ENCODE data around the gene TK2.

Gene TK2

GRCh38 chr16:66543541-66543940, 6.4 kb downstream of the TK2 start:
- Histone ChIP-seq H3K27ac (ENCODE audit: low read depth, low read length, severe bottlenecking) (no peak overlapping the region), H3K4me1 (ENCODE audit: control insufficient read depth, insufficient read depth, low read length, poor library complexity, severe bottlenecking) (peaks cover 4% of the 10 kb centered on the region), H3K36me3 (ENCODE audit: control insufficient read depth, insufficient read depth, low read length) (peaks cover 7% of the 10 kb centered on the region), H3K9me3 (ENCODE audit: control insufficient read depth, low read length) (no peaks in the 10 kb centered on the region), H3K4me3 (ENCODE audit: extremely low read depth, insufficient read depth, low read length, poor library complexity, severe bottlenecking) (no peak overlapping the region)
- WGBS, 2 experiments (ENCODE audit: insufficient coverage in 2 of 2): 90 to 96% methylated on average over 4 to 6 of the region's 6 CpGs

- Histone ChIP-seq H3K4me3 (ENCODE audit: extremely low read depth, insufficient read depth, low read length, poor library complexity, severe bottlenecking) (no peak overlapping the region), H3K9me3 (ENCODE audit: control insufficient read depth, low read length) (no peaks in the 10 kb centered on the region), H3K27ac (ENCODE audit: low read depth, low read length, severe bottlenecking) (no peak overlapping the region), H3K36me3 (ENCODE audit: control insufficient read depth, insufficient read depth, low read length) (peaks cover 4% of the 10 kb centered on the region), H3K4me1 (ENCODE audit: control insufficient read depth, insufficient read depth, low read length, poor library complexity, severe bottlenecking) (peaks cover 4% of the 10 kb centered on the region)
- WGBS, 2 experiments (ENCODE audit: insufficient coverage in 2 of 2): 85 to 92% methylated on average over 2 to 3 of the region's 3 CpGs
These were observed 7.5 kb downstream of the TK2 start for GRCh38 chr16:66542396-66542795.

- H3K36me3 ChIP-seq (ENCODE audit: control insufficient read depth, insufficient read depth, low read length): peaks cover 4% of the 10 kb centered on the region
- H3K27ac ChIP-seq (ENCODE audit: low read depth, low read length, severe bottlenecking): no peak overlapping the region
- no peaks in the 10 kb centered on the region for H3K9me3 ChIP-seq (ENCODE audit: control insufficient read depth, low read length)
- peaks cover 4% of the 10 kb centered on the region for H3K4me1 ChIP-seq (ENCODE audit: control insufficient read depth, insufficient read depth, low read length, poor library complexity, severe bottlenecking)
- no peak overlapping the region for H3K4me3 ChIP-seq (ENCODE audit: extremely low read depth, insufficient read depth, low read length, poor library complexity, severe bottlenecking)
- WGBS, 2 experiments (ENCODE audit: insufficient coverage in 2 of 2): 87 to 92% methylated on average over 14 to 15 of the region's 18 CpGs
These were observed 8.2 kb downstream of the TK2 start for GRCh38 chr16:66541388-66542355.

GRCh38 chr16:66539623-66540469, 10.1 kb downstream of the TK2 start:
- H3K27ac ChIP-seq (ENCODE audit: low read depth, low read length, severe bottlenecking): no peak overlapping the region
- WGBS, 2 experiments (ENCODE audit: insufficient coverage in 2 of 2): 94 to 100% methylated on average over 1 to 3 of the region's 3 CpGs
- no peaks in the 10 kb centered on the region for H3K9me3 ChIP-seq (ENCODE audit: control insufficient read depth, low read length)
- H3K36me3 ChIP-seq (ENCODE audit: control insufficient read depth, insufficient read depth, low read length): no peaks in the 10 kb centered on the region
- H3K4me3 ChIP-seq (ENCODE audit: extremely low read depth, insufficient read depth, low read length, poor library complexity, severe bottlenecking): no peak overlapping the region
- H3K4me1 ChIP-seq (ENCODE audit: control insufficient read depth, insufficient read depth, low read length, poor library complexity, severe bottlenecking): peaks cover 4% of the 10 kb centered on the region

GRCh38 chr16:66538910-66539309, 11.0 kb downstream of the TK2 start:
- peaks cover 4% of the 10 kb centered on the region for H3K4me1 ChIP-seq (ENCODE audit: control insufficient read depth, insufficient read depth, low read length, poor library complexity, severe bottlenecking)
- H3K27ac ChIP-seq (ENCODE audit: low read depth, low read length, severe bottlenecking): no peak overlapping the region
- 91 to 92% methylated on average over 2 to 3 of the region's 5 CpGs for WGBS, 2 experiments (ENCODE audit: insufficient coverage in 2 of 2)
- no peaks in the 10 kb centered on the region for H3K9me3 ChIP-seq (ENCODE audit: control insufficient read depth, low read length)
- H3K36me3 ChIP-seq (ENCODE audit: control insufficient read depth, insufficient read depth, low read length): no peaks in the 10 kb centered on the region
- no peak overlapping the region for H3K4me3 ChIP-seq (ENCODE audit: extremely low read depth, insufficient read depth, low read length, poor library complexity, severe bottlenecking)

- Histone ChIP-seq H3K4me1 (ENCODE audit: control insufficient read depth, insufficient read depth, low read length, poor library complexity, severe bottlenecking) (peaks cover 4% of the 10 kb centered on the region), H3K27ac (ENCODE audit: low read depth, low read length, severe bottlenecking) (no peak overlapping the region), H3K9me3 (ENCODE audit: control insufficient read depth, low read length) (no peaks in the 10 kb centered on the region), H3K4me3 (ENCODE audit: extremely low read depth, insufficient read depth, low read length, poor library complexity, severe bottlenecking) (no peak overlapping the region), H3K36me3 (ENCODE audit: control insufficient read depth, insufficient read depth, low read length) (no peaks in the 10 kb centered on the region)
- WGBS, 2 experiments (ENCODE audit: insufficient coverage in 2 of 2): 93 to 100% methylated on average over 2 of the region's 2 CpGs
These were observed 12.7 kb downstream of the TK2 start for GRCh38 chr16:66537236-66537635.

- WGBS, 2 experiments (ENCODE audit: insufficient coverage in 2 of 2): 89 to 100% methylated on average over 2 to 3 of the region's 4 CpGs
- Histone ChIP-seq H3K9me3 (ENCODE audit: control insufficient read depth, low read length) (no peaks in the 10 kb centered on the region), H3K27ac (ENCODE audit: low read depth, low read length, severe bottlenecking) (no peak overlapping the region), H3K36me3 (ENCODE audit: control insufficient read depth, insufficient read depth, low read length) (no peaks in the 10 kb centered on the region), H3K4me1 (ENCODE audit: control insufficient read depth, insufficient read depth, low read length, poor library complexity, severe bottlenecking) (no peaks in the 10 kb centered on the region), H3K4me3 (ENCODE audit: extremely low read depth, insufficient read depth, low read length, poor library complexity, severe bottlenecking) (no peak overlapping the region)
These were observed 13.4 kb downstream of the TK2 start for GRCh38 chr16:66536525-66536924.

- Histone ChIP-seq H3K36me3 (ENCODE audit: control insufficient read depth, insufficient read depth, low read length) (peaks cover 6% of the 10 kb centered on the region), H3K4me1 (ENCODE audit: control insufficient read depth, insufficient read depth, low read length, poor library complexity, severe bottlenecking) (no peaks in the 10 kb centered on the region), H3K9me3 (ENCODE audit: control insufficient read depth, low read length) (no peaks in the 10 kb centered on the region), H3K4me3 (ENCODE audit: extremely low read depth, insufficient read depth, low read length, poor library complexity, severe bottlenecking) (no peak overlapping the region), H3K27ac (ENCODE audit: low read depth, low read length, severe bottlenecking) (no peak overlapping the region)
- WGBS, 2 experiments (ENCODE audit: insufficient coverage in 2 of 2): 83 to 93% methylated on average over 1 of the region's 1 CpG
These were observed 15.5 kb downstream of the TK2 start for GRCh38 chr16:66534376-66534799.

- 92 to 94% methylated on average over 6 of the region's 6 CpGs for WGBS, 2 experiments (ENCODE audit: insufficient coverage in 2 of 2)
- no peaks in the 10 kb centered on the region for H3K4me1 ChIP-seq (ENCODE audit: control insufficient read depth, insufficient read depth, low read length, poor library complexity, severe bottlenecking)
- peaks cover 9% of the 10 kb centered on the region for H3K36me3 ChIP-seq (ENCODE audit: control insufficient read depth, insufficient read depth, low read length)
These were observed 20.4 kb downstream of the TK2 start for GRCh38 chr16:66529475-66529874.

GRCh38 chr16:66528294-66528693, 21.6 kb downstream of the TK2 start:
- WGBS, 2 experiments (ENCODE audit: insufficient coverage in 2 of 2): 88 to 97% methylated on average over 5 of the region's 5 CpGs
- Histone ChIP-seq H3K36me3 (ENCODE audit: control insufficient read depth, insufficient read depth, low read length) (peaks cover 9% of the 10 kb centered on the region), H3K27ac (ENCODE audit: low read depth, low read length, severe bottlenecking) (no peak overlapping the region), H3K4me3 (ENCODE audit: extremely low read depth, insufficient read depth, low read length, poor library complexity, severe bottlenecking) (no peak overlapping the region), H3K9me3 (ENCODE audit: control insufficient read depth, low read length) (no peaks in the 10 kb centered on the region), H3K4me1 (ENCODE audit: control insufficient read depth, insufficient read depth, low read length, poor library complexity, severe bottlenecking) (no peaks in the 10 kb centered on the region)

More at GRCh38 chr16:66529475-66529874, 20.4 kb downstream of the TK2 start:
- Histone ChIP-seq H3K9me3 (ENCODE audit: control insufficient read depth, low read length) (no peaks in the 10 kb centered on the region), H3K27ac (ENCODE audit: low read depth, low read length, severe bottlenecking) (no peak overlapping the region), H3K4me3 (ENCODE audit: extremely low read depth, insufficient read depth, low read length, poor library complexity, severe bottlenecking) (no peak overlapping the region)
